ENCODE results near the gene RAPGEF1. TPM values are rescaled to one million over a fixed set of nuclear protein-coding genes. Genes with fewer than 3 reads are reported as not detected.

RAPGEF1 gene
- total and polyA plus RNA-seq, 5 donors from 2014 or later: 3.8 to 159 (median 4.6) TPM

- peaks cover 0 to 1% (median 0%) of the 10 kb centered on the region in 7 donors for H3K9me3 Mint-ChIP-seq
- H3K4me3 Mint-ChIP-seq: peak overlapping the region; percentile 89 to 95 (median 94)
- H3K36me3 Mint-ChIP-seq: peaks cover 9% of the 10 kb centered on the region
- DNase-seq: peak; percentile 22 to 55 (median 42)
- peaks cover 64% of the 10 kb centered on the region for H3K4me1 ChIP-seq (ENCODE audit: control insufficient read depth, insufficient read depth, low read length, poor library complexity, severe bottlenecking)
- peak; percentile 15 to 22 for ATAC-seq (ENCODE audit: low read depth in 2 of 2)
- H3K4me3 ChIP-seq (ENCODE audit: low read depth, low read length): peak overlapping the region; percentile 90
- peaks cover 11 to 65% (median 46%) of the 10 kb centered on the region in 4 donors for H3K4me1 Mint-ChIP-seq
- H3K27me3 Mint-ChIP-seq: no peaks in the 10 kb centered on the region
- H3K36me3 ChIP-seq (ENCODE audit: control insufficient read depth, insufficient read depth, low read length): no peaks in the 10 kb centered on the region
- H3K27ac Mint-ChIP-seq: peak overlapping the region; percentile 89 to 94 (median 93)
- H3K27ac ChIP-seq (ENCODE audit: insufficient read depth, low read length, poor library complexity, severe bottlenecking): peak overlapping the region; percentile 63
- no peaks in the 10 kb centered on the region for H3K27me3 ChIP-seq (ENCODE audit: control insufficient read depth, insufficient read depth, low read length)
- H3K9me3 ChIP-seq (ENCODE audit: control insufficient read depth in 2 of 2, low read length in 2 of 2): no peaks in the 10 kb centered on the region
Observed at GRCh38 chr9:131739133-131739958, 530 bp downstream of the RAPGEF1 start.

DNA sequence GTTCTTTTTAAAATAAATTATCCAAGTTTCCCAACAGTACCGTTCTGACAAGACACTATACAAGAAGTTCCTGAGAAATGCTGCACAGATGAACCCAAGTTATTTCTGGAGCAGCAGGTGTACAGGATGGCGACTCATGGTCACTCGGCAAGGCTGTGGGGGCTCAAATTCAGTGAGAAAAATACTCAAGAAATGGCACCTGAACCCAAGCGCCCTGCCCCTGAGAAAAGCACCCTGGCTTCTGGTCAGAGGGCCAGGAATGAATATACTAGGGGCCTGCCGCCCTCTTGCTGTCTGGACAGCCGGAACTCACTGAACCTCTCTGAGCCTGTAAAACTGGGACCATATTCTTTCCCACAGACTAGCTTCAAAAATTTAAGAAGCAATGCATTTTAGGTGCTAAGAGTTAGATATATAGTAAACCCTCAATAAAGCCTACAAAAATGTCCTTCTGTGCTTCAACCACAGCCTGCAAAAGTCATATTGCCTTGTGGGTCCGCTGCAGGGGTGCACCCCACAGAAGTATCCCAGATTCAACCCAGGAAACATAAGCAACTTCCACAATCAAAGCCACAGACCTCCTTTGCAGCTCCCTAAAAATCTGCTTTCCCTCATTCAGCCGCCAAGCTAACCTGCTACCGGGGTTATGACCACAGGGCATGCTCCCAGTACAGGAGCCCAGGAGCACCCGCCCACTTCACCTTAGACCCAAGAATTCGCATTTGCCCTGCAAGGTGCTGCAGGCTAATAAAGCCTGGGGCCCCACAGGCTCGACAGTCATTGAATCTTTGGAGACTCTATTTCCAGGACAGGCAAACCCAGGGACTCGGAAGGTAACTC lies 1.4 kb downstream of the RAPGEF1 start:
- Mint-ChIP-seq H3K4me1 (peaks cover 13 to 65% (median 47%) of the 10 kb centered on the region in 4 donors), H3K36me3 (peaks cover 9% of the 10 kb centered on the region), H3K27ac (peak overlapping the region; percentile 89 to 94 (median 93)), H3K9me3 (peaks cover 0 to 1% (median 0%) of the 10 kb centered on the region in 7 donors), H3K27me3 (no peaks in the 10 kb centered on the region), H3K4me3 (peak overlapping the region; percentile 89 to 95 (median 94))
- no peak for DNase-seq
- H3K27ac ChIP-seq (ENCODE audit: insufficient read depth, low read length, poor library complexity, severe bottlenecking): peak overlapping the region; percentile 63
- H3K9me3 ChIP-seq (ENCODE audit: control insufficient read depth in 2 of 2, low read length in 2 of 2): no peaks in the 10 kb centered on the region
- H3K4me3 ChIP-seq (ENCODE audit: low read depth, low read length): peak overlapping the region; percentile 90
- ATAC-seq (ENCODE audit: low read depth in 2 of 2): no peak
- H3K4me1 ChIP-seq (ENCODE audit: control insufficient read depth, insufficient read depth, low read length, poor library complexity, severe bottlenecking): peaks cover 64% of the 10 kb centered on the region
- no peaks in the 10 kb centered on the region for H3K36me3 ChIP-seq (ENCODE audit: control insufficient read depth, insufficient read depth, low read length)
- H3K27me3 ChIP-seq (ENCODE audit: control insufficient read depth, insufficient read depth, low read length): no peaks in the 10 kb centered on the region

DNA sequence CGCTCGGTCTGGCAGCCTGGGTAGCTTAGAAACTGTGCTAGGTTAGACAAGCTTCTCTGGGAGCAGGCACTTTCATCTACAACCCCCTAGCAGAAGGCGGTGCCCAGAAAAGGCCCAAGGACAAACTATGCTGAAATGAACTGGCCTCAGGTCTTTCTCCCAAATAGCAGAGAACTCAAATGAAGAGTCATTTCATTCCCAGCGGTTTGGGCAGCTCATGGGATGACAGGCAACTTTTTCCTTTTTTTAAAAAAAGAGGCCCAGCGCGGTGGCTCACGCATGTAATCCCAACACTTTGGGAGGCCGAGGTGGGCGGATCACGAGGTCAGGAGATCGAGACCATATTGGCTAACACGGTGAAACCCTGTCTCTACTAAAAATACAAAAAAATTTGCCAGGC lies 2.5 kb downstream of the RAPGEF1 start:
- no peaks in the 10 kb centered on the region for H3K36me3 ChIP-seq (ENCODE audit: control insufficient read depth, insufficient read depth, low read length)
- no peaks in the 10 kb centered on the region for H3K27me3 ChIP-seq (ENCODE audit: control insufficient read depth, insufficient read depth, low read length)
- H3K4me1 ChIP-seq (ENCODE audit: control insufficient read depth, insufficient read depth, low read length, poor library complexity, severe bottlenecking): peaks cover 70% of the 10 kb centered on the region
- peak overlapping the region; percentile 89 for H3K27ac ChIP-seq (ENCODE audit: insufficient read depth, low read length, poor library complexity, severe bottlenecking)
- H3K27ac Mint-ChIP-seq: peak overlapping the region; percentile 89 to 96 (median 95)
- H3K27me3 Mint-ChIP-seq: no peaks in the 10 kb centered on the region
- DNase-seq (no peak), ATAC-seq (ENCODE audit: low read depth in 2 of 2) (no peak)
- peaks cover 18 to 67% (median 52%) of the 10 kb centered on the region in 4 donors for H3K4me1 Mint-ChIP-seq
- peaks cover 0 to 1% (median 0%) of the 10 kb centered on the region in 7 donors for H3K9me3 Mint-ChIP-seq
- peak overlapping the region; percentile 56 for H3K4me3 ChIP-seq (ENCODE audit: low read depth, low read length)
- no peaks in the 10 kb centered on the region for H3K9me3 ChIP-seq (ENCODE audit: control insufficient read depth in 2 of 2, low read length in 2 of 2)
- H3K4me3 Mint-ChIP-seq: peak overlapping the region; percentile 69 to 88 (median 77)
- H3K36me3 Mint-ChIP-seq: peaks cover 9% of the 10 kb centered on the region

- Mint-ChIP-seq H3K9me3 (peaks cover 0 to 1% (median 0%) of the 10 kb centered on the region in 7 donors), H3K4me1 (peaks cover 23 to 77% (median 60%) of the 10 kb centered on the region in 4 donors), H3K4me3 (peak overlapping the region; percentile 69 to 88 (median 74)), H3K36me3 (peaks cover 9% of the 10 kb centered on the region), H3K27me3 (no peaks in the 10 kb centered on the region), H3K27ac (peak overlapping the region; percentile 89 to 95 (median 89))
- Histone ChIP-seq H3K9me3 (ENCODE audit: control insufficient read depth in 2 of 2, low read length in 2 of 2) (no peaks in the 10 kb centered on the region), H3K27ac (ENCODE audit: insufficient read depth, low read length, poor library complexity, severe bottlenecking) (peak overlapping the region; percentile 89), H3K36me3 (ENCODE audit: control insufficient read depth, insufficient read depth, low read length) (no peaks in the 10 kb centered on the region), H3K4me3 (ENCODE audit: low read depth, low read length) (peak overlapping the region; percentile 56), H3K4me1 (ENCODE audit: control insufficient read depth, insufficient read depth, low read length, poor library complexity, severe bottlenecking) (peaks cover 80% of the 10 kb centered on the region), H3K27me3 (ENCODE audit: control insufficient read depth, insufficient read depth, low read length) (no peaks in the 10 kb centered on the region)
- DNase-seq (no peak), ATAC-seq (ENCODE audit: low read depth in 2 of 2) (no peak)
Observed at GRCh38 chr9:131736431-131736830, 3.4 kb downstream of the RAPGEF1 start.

GRCh38 chr9:131735238-131736128 lies 4.4 kb downstream of the RAPGEF1 start:
- peak overlapping the region; percentile 89 for H3K27ac ChIP-seq (ENCODE audit: insufficient read depth, low read length, poor library complexity, severe bottlenecking)
- ATAC-seq (ENCODE audit: low read depth in 2 of 2) (no peak), DNase-seq (no peak)
- H3K36me3 ChIP-seq (ENCODE audit: control insufficient read depth, insufficient read depth, low read length): no peaks in the 10 kb centered on the region
- peak overlapping the region; percentile 79 to 89 (median 82) for H3K4me3 Mint-ChIP-seq
- peak overlapping the region; percentile 68 for H3K4me3 ChIP-seq (ENCODE audit: low read depth, low read length)
- H3K9me3 ChIP-seq (ENCODE audit: control insufficient read depth in 2 of 2, low read length in 2 of 2): no peaks in the 10 kb centered on the region
- H3K36me3 Mint-ChIP-seq: peaks cover 9% of the 10 kb centered on the region
- peak overlapping the region; percentile 89 to 95 (median 95) for H3K27ac Mint-ChIP-seq
- peaks cover 25 to 86% (median 65%) of the 10 kb centered on the region in 4 donors for H3K4me1 Mint-ChIP-seq
- H3K4me1 ChIP-seq (ENCODE audit: control insufficient read depth, insufficient read depth, low read length, poor library complexity, severe bottlenecking): peaks cover 89% of the 10 kb centered on the region
- peaks cover 0 to 1% (median 0%) of the 10 kb centered on the region in 7 donors for H3K9me3 Mint-ChIP-seq
- no peaks in the 10 kb centered on the region for H3K27me3 ChIP-seq (ENCODE audit: control insufficient read depth, insufficient read depth, low read length)
- no peaks in the 10 kb centered on the region for H3K27me3 Mint-ChIP-seq

DNA sequence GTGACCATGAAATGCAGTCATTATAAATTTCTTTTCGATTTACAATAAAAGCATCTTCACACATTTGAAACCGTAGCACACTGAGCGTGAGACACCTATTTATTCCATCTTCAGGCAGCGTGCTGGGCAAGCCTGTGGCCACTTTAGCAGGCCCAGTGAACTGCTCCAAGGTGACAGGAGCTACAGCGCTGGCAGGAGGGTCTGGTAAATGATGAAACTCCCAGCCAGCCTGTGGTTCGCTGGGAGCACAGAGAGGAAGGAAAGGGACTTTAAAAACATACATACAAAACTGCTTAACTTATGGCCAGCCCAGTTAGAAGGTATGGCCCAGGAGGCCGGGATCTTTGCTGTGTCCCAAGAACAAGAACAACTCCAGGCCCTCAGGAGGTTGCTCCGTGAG lies 5.1 kb downstream of the RAPGEF1 start:
- ATAC-seq (ENCODE audit: low read depth in 2 of 2) (no peak), DNase-seq (no peak)
- H3K4me1 Mint-ChIP-seq: peaks cover 25 to 91% (median 67%) of the 10 kb centered on the region in 4 donors
- peak overlapping the region; percentile 68 for H3K4me3 ChIP-seq (ENCODE audit: low read depth, low read length)
- no peaks in the 10 kb centered on the region for H3K36me3 ChIP-seq (ENCODE audit: control insufficient read depth, insufficient read depth, low read length)
- no peaks in the 10 kb centered on the region for H3K27me3 ChIP-seq (ENCODE audit: control insufficient read depth, insufficient read depth, low read length)
- H3K4me1 ChIP-seq (ENCODE audit: control insufficient read depth, insufficient read depth, low read length, poor library complexity, severe bottlenecking): peaks cover 92% of the 10 kb centered on the region
- H3K4me3 Mint-ChIP-seq: peak overlapping the region; percentile 79 to 89 (median 82)
- peaks cover 9% of the 10 kb centered on the region for H3K36me3 Mint-ChIP-seq
- H3K27ac ChIP-seq (ENCODE audit: insufficient read depth, low read length, poor library complexity, severe bottlenecking): peak overlapping the region; percentile 89
- no peaks in the 10 kb centered on the region for H3K27me3 Mint-ChIP-seq
- no peaks in the 10 kb centered on the region for H3K9me3 ChIP-seq (ENCODE audit: control insufficient read depth in 2 of 2, low read length in 2 of 2)
- H3K27ac Mint-ChIP-seq: peak overlapping the region; percentile 89 to 95 (median 95)
- no peaks in the 10 kb centered on the region for H3K9me3 Mint-ChIP-seq
